GM19238 (cell line): ENCODE results near the gene ATP2A3.

Experiments
- DNase-seq: peaks from one replicate; pipeline ENCODE4 v3.0.0; 2011; ENCODE audit warnings: low spot score; ENCODE audit not compliant: insufficient read length

Gene ATP2A3

GRCh38 chr17:3913531-3914311 is 50.5 kb downstream of the ATP2A3 start:
- DNase-seq = peak; percentile 87

- no peak for DNase-seq
Observed at GRCh38 chr17:3912827-3913226, 51.4 kb downstream of the ATP2A3 start.

- peak; percentile 78 for DNase-seq
Observed at GRCh38 chr17:3911271-3912053, 52.8 kb downstream of the ATP2A3 start.

GRCh38 chr17:3910420-3911270 is 53.6 kb downstream of the ATP2A3 start:
- DNase-seq = no peak

GRCh38 chr17:3909257-3909656 is 55.0 kb downstream of the ATP2A3 start:
- DNase-seq = no peak

- DNase-seq = no peak
Observed at GRCh38 chr17:3907483-3908216, 56.6 kb downstream of the ATP2A3 start.

GRCh38 chr17:3906881-3907280 is 57.4 kb downstream of the ATP2A3 start:
- DNase-seq = no peak

- DNase-seq = no peak
Observed at GRCh38 chr17:3905017-3905520, 59.2 kb downstream of the ATP2A3 start.

- no peak for DNase-seq
Observed at GRCh38 chr17:3904501-3904900, 59.7 kb downstream of the ATP2A3 start.

GRCh38 chr17:3903881-3904290 is 60.4 kb downstream of the ATP2A3 start:
- no peak for DNase-seq

- no peak for DNase-seq
Observed at GRCh38 chr17:3903051-3903825, 61.0 kb downstream of the ATP2A3 start.

GRCh38 chr17:3900646-3901045 is 63.6 kb downstream of the ATP2A3 start:
- DNase-seq = no peak

GRCh38 chr17:3897731-3898130 is 66.5 kb downstream of the ATP2A3 start:
- no peak for DNase-seq

- DNase-seq = no peak
Observed at GRCh38 chr17:3896968-3897235, 67.3 kb downstream of the ATP2A3 start.

GRCh38 chr17:3896108-3896967 is 67.9 kb downstream of the ATP2A3 start:
- no peak for DNase-seq

GRCh38 chr17:3895354-3895753 is 68.9 kb downstream of the ATP2A3 start:
- no peak for DNase-seq

- no peak for DNase-seq
Observed at GRCh38 chr17:3894911-3895343, 69.3 kb downstream of the ATP2A3 start.

GRCh38 chr17:3894188-3894587 is 70.0 kb downstream of the ATP2A3 start:
- DNase-seq = no peak

GRCh38 chr17:3893720-3894116 is 70.5 kb downstream of the ATP2A3 start:
- no peak for DNase-seq
